Body of pancreas (tissue), 4 donors: Measurements from ENCODE around the gene UST. TPM values are rescaled to one million over a fixed set of nuclear protein-coding genes. Genes with fewer than 3 reads are reported as not detected.

ENCODE experiments used
- ATAC-seq: fragments of 150-250 bp; one replicate; pipeline ENCODE4 v1.9.1; 2016
- DNase-seq, 4 donors: peaks; one replicate each; pipeline ENCODE4 v3.0.0-alpha.2; 2019
- H3K27ac ChIP-seq, 4 donors: fragments of 200-600 bp; sonication (generic); 1 replicate in 3 of 4; 2 replicates in 1 of 4; pipeline versions ENCODE4 v1.5.1 to v1.6.1; 2016 to 2019; ENCODE audit warnings: mild to moderate bottlenecking in 1 of 4, mixed read lengths in 1 of 4, moderate library complexity in 1 of 4
- H3K27me3 ChIP-seq, 2 donors: fragments of 200-600 bp; sonication (generic); one replicate each; pipeline ENCODE4 v1.6.0; 2016; ENCODE audit warnings: mild to moderate bottlenecking in 1 of 2
- H3K36me3 ChIP-seq, 2 donors: fragments of 200-600 bp; sonication (generic); replicated peaks in 1 of 2; 2 replicates each; pipeline ENCODE4 v1.5.1; 2016; ENCODE audit warnings: low read depth in 2 of 2; ENCODE audit not compliant: insufficient read depth in 1 of 2
- H3K4me1 ChIP-seq: fragments of 200-600 bp; sonication (generic); one replicate; pipeline ENCODE4 v1.6.0; 2016
- H3K4me3 ChIP-seq, 2 donors: fragments of 200-600 bp; sonication (generic); 1 replicate in 1 of 2; 2 replicates in 1 of 2; pipeline ENCODE4 v1.5.1; 2016 to 2019
- H3K9me3 ChIP-seq, 3 donors: fragments of 200-600 bp; sonication (generic); 1 replicate in 2 of 3; 2 replicates in 1 of 3; pipeline ENCODE4 v1.5.1; 2016
- POLR2A ChIP-seq, 3 donors: fragments of 450-650 bp; IDR thresholded peaks; one replicate each; pipeline ENCODE4 v1.6.1; 2016; ENCODE audit warnings: antibody characterized with exemption in 3 of 3, mild to moderate bottlenecking in 2 of 3
- WGBS, 2 donors: methylation state at CpG; one replicate each; pipeline ENCODE4 v1.1.5; 2017; 5-methylcytosine and 5-hydroxymethylcytosine counted together
- intact Hi-C: fragments of 100-400 bp; cut with DNase I; formaldehyde crosslinking; loops from one replicate; pipeline ENCODE4 v1.15.1; 2023
- total RNA-seq, 2 donors: library from RNA; depleted of rRNA; stranded (reverse); fragments of >200 nt; gene quantifications; one replicate each; pipeline ENCODE4 v1.1.0, GENCODE V29; 2016
- TF ChIP-seq, protein P1 (sequence below), 7 experiments: fragments of 450-650 bp in 4 of 7; fragments of 200-600 bp in 3 of 7; sonication (generic) in 3 of 7; IDR thresholded peaks; one replicate each; pipeline ENCODE4 v1.5.1; 2016 to 2019; ENCODE audit warnings: antibody characterized with exemption in 7 of 7

UST gene
- total RNA-seq, 2 donors from 2014 or later, result 11.4 to 28.3 TPM

DNA sequence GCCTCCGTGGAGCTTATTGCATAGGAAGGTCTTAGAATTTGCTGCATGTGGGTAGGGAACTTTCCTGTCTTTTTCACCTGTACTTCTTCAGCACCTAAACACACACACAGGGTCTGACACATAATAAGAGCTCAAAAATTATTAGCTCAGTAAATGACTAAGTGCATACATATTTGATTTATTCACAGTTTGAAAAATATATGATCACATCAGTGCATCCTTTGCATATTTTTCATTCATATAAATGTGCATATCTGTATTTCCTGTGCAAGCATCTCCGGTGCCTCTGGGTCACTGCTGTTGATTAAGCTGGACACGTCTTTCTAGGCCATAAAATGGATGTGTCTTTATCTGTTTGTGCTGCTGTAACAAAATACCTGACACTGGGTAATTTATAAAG is 234.7 kb downstream of the UST start:
- ATAC-seq (no peak), DNase-seq (no peak)
- Histone ChIP-seq H3K27me3 (no peaks in the 10 kb centered on the region), H3K36me3 (no peaks in the 10 kb centered on the region), H3K27ac (no peak overlapping the region), H3K4me1 (no peaks in the 10 kb centered on the region), H3K4me3 (no peak overlapping the region), H3K9me3 (no peaks in the 10 kb centered on the region)
- TF ChIP-seq POLR2A (IDR thresholded peaks at IDR 0.05), result no peak
- TF ChIP-seq, protein P1, sequence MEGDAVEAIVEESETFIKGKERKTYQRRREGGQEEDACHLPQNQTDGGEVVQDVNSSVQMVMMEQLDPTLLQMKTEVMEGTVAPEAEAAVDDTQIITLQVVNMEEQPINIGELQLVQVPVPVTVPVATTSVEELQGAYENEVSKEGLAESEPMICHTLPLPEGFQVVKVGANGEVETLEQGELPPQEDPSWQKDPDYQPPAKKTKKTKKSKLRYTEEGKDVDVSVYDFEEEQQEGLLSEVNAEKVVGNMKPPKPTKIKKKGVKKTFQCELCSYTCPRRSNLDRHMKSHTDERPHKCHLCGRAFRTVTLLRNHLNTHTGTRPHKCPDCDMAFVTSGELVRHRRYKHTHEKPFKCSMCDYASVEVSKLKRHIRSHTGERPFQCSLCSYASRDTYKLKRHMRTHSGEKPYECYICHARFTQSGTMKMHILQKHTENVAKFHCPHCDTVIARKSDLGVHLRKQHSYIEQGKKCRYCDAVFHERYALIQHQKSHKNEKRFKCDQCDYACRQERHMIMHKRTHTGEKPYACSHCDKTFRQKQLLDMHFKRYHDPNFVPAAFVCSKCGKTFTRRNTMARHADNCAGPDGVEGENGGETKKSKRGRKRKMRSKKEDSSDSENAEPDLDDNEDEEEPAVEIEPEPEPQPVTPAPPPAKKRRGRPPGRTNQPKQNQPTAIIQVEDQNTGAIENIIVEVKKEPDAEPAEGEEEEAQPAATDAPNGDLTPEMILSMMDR (IDR thresholded peaks at IDR 0.05), result no peak
- intact Hi-C loops, result no loop called here
- 67 to 69% methylated on average over 3 of the region's 3 CpGs for WGBS, 2 donors

DNA sequence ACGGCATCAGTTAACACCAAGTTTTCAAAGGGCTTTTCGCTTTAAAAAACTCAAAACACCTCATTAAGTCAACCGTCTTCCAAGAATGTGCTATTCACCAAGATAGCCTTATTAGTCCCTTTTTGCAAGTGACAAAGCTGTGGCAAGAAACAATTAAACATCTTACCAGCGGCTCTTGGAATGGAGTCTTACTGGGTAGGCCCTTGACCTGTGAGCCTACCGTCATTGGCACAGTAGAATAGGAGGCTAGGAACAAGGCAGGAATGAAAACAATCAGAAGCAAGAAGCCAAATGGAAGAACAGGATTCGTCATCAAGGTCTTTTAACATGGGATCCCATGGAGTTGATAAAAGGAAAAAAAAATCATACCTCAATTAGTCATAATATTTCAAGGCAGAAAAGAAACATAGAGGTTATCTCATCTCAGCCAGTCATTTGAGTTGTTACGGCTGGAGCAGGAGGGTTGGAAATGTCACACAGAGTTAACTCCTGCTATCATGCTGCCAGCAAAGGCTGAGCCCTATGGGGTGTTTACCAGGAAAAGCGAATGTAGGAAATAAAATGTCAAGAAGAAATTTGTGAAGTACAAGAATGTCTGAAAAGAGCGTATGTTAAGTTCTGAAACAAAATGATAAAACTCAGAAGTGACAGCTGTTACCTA is 236.4 kb downstream of the UST start:
- no peak for ATAC-seq
- Histone ChIP-seq H3K9me3 (no peaks in the 10 kb centered on the region), H3K27ac (no peak overlapping the region), H3K36me3 (no peaks in the 10 kb centered on the region), H3K4me3 (no peak overlapping the region), H3K4me1 (no peaks in the 10 kb centered on the region), H3K27me3 (no peaks in the 10 kb centered on the region)
- TF ChIP-seq POLR2A (IDR thresholded peaks at IDR 0.05), result no peak
- TF ChIP-seq, protein P1 (IDR thresholded peaks at IDR 0.05), result no peak
- no peak for DNase-seq
- WGBS, 2 donors, result 88 to 90% methylated on average over 9 of the region's 9 CpGs
- intact Hi-C loops, result no loop called here

DNA sequence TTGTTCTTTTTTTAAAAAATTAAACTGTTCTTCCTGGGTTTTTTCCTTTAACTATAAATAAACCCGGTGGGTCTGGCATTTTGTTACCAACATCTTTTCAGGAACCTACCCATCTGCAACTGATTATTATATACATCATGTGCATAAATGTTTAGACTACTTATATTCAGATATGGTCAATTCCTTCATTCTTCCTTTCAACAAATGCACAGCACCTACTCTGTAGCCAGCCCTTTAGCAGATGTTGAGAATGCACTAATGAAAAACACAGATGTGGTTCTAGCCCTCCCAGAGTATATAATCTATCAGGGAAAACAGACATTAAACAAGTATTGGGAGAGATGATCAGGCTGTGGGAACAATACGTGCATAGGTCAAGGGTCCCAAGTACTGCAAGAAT is 237.1 kb downstream of the UST start:
- no peak for ATAC-seq
- Histone ChIP-seq H3K27me3 (no peaks in the 10 kb centered on the region), H3K36me3 (no peaks in the 10 kb centered on the region), H3K27ac (no peak overlapping the region), H3K4me1 (no peaks in the 10 kb centered on the region), H3K4me3 (no peak overlapping the region), H3K9me3 (no peaks in the 10 kb centered on the region)
- 86 to 94% methylated on average over 2 of the region's 2 CpGs for WGBS, 2 donors
- TF ChIP-seq, protein P1 (IDR thresholded peaks at IDR 0.05), result no peak
- TF ChIP-seq POLR2A (IDR thresholded peaks at IDR 0.05), result no peak
- intact Hi-C loops, result no loop called here
- DNase-seq, result no peak

DNA sequence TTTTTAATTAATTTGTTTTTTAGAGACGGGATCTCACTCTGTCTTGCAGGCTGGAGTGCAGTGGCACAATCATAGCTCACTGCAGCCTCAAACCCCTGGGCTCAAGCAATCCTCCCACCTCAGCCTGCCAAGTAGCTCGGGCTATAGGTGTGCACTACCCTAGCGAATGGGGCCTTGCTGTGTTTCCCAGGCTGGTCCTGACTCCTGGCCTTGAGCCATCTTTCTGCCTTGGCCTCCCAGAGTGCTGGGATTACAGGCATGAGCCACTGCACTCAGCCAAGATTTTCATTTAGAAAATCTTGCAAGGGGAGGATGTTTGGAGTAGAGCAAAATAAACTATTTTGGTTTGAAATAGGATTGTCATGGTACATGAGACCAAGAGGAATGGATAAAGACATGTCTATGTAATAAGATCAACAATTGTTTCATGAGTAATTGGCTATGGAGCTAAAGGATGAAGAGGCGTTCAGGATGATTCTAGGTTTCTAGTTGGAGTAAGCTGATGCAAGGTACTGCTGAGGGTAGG is 237.8 kb downstream of the UST start:
- ATAC-seq (no peak), DNase-seq (no peak)
- no peak overlapping the region for H3K4me3 ChIP-seq
- TF ChIP-seq POLR2A (IDR thresholded peaks at IDR 0.05), result no peak
- TF ChIP-seq, protein P1 (IDR thresholded peaks at IDR 0.05), result no peak
- H3K27me3 ChIP-seq, result no peaks in the 10 kb centered on the region
- no peaks in the 10 kb centered on the region for H3K36me3 ChIP-seq
- 82 to 83% methylated on average over 4 of the region's 4 CpGs for WGBS, 2 donors
- H3K9me3 ChIP-seq, result no peaks in the 10 kb centered on the region
- no peaks in the 10 kb centered on the region for H3K4me1 ChIP-seq
- intact Hi-C loops, result no loop called here
- no peak overlapping the region for H3K27ac ChIP-seq

DNA sequence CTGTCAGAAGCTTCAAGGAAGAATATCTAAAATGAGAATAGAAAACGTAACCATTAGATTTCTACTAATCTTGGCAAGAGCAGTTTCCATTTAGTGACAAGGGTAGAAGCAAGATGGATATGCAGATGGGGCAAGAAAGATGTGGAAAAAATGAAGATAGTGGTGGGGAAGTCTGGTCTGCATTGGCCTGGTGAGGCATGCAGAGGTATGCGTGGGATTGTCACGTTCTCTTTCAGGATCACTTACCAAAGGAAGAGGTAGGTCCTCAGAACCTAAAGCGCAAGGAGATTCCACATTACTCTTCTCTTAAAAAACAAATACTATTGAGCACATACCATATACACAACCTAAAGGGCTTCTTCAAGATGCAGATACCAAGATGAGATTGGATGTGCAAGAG is 238.7 kb downstream of the UST start:
- no peaks in the 10 kb centered on the region for H3K9me3 ChIP-seq
- TF ChIP-seq POLR2A (IDR thresholded peaks at IDR 0.05), result no peak
- TF ChIP-seq, protein P1 (IDR thresholded peaks at IDR 0.05), result no peak
- 96 to 97% methylated on average over 4 of the region's 4 CpGs for WGBS, 2 donors
- H3K36me3 ChIP-seq, result no peaks in the 10 kb centered on the region
- intact Hi-C loops, result no loop called here
- DNase-seq (no peak), ATAC-seq (no peak)
- H3K27ac ChIP-seq, result no peak overlapping the region
- H3K4me1 ChIP-seq, result no peaks in the 10 kb centered on the region
- H3K4me3 ChIP-seq, result no peak overlapping the region
- no peaks in the 10 kb centered on the region for H3K27me3 ChIP-seq
